ENCODE results near the gene ANKRD13B. TPM values are rescaled to one million over a fixed set of nuclear protein-coding genes. Genes with fewer than 3 reads are reported as not detected.

Gene ANKRD13B
- polyA plus RNA-seq, 4 donors: 6.1 to 19.1 (median 12.0) TPM

GRCh38 chr17:29579866-29580771, 12.8 kb upstream of the ANKRD13B start:
- no peak for DNase-seq (ENCODE audit: low read depth in 4 of 4, low spot score in 2 of 4)

DNA sequence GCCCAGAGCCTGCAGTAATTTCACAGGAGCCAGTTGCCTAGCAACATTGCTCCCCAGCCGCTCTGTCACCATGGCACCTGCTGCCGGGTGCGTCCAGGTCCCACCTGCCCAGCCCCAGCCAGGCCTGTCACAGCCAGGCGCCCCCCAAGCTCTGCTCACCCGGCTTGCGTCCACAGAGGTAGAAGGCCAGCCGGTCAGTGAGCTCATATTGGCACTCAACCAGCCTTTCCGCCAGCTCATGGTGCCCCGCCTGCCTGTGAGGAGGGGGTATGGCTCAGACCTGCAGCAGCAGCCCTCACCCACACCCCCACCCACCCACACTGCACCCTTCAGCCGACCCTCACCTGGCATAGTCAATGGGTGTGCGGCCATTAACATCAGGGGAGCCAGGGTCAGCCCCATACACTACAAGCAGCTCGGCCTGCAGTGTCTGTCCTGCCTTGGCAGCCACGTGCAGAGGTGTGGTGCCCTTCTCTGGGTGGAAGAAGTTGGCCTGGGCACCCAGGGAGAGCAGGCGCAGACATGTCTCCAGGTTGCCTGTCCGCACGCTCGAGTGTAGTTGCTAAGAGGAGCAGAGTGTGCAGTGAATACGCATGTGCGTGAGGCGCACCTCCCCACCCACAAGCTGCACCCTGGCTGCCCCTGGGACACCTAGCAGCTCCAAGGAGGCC, 11.2 kb upstream of the ANKRD13B start:
- no peak for DNase-seq (ENCODE audit: low read depth in 4 of 4, low spot score in 2 of 4)

GRCh38 chr17:29582254-29582765, 10.6 kb upstream of the ANKRD13B start:
- DNase-seq (ENCODE audit: low read depth in 4 of 4, low spot score in 2 of 4): no peak

- no peak for DNase-seq (ENCODE audit: low read depth in 4 of 4, low spot score in 2 of 4)
Observed at GRCh38 chr17:29582772-29583171, 10.2 kb upstream of the ANKRD13B start.

- DNase-seq (ENCODE audit: low read depth in 4 of 4, low spot score in 2 of 4): no peak
Observed at GRCh38 chr17:29583324-29584248, 9.3 kb upstream of the ANKRD13B start.

DNA sequence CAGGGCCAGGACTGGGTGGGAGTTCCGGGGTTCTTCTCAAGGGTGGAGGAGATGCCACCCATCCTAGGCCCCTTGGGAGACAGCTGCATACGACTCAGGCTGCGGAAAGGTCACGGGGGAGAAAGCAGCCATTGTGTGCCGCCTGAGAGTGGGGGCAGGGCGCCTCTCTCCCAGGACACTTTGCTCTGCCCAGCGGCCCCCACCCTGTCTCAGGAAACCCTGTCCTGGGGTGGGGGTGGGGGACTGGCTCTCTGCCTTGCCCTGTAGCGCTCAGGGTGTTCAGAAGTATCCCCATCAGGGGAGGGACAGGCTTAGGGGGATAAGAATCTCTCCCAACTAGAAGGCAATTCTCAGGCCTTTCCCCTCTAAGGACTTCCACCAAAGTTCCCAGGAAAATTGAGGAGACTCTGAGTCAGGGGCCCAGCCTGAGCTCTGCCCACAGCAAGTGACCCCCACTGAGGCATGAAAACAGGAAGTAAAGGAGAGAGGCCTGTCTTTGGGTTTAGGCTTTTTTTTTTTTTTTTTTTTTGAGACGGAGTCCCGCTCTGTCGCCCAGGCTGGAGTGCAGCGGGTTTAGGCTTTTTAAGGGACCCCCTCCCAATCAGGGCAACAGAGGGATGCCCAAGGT, 8.4 kb upstream of the ANKRD13B start:
- no peak for DNase-seq (ENCODE audit: low read depth in 4 of 4, low spot score in 2 of 4)

DNA sequence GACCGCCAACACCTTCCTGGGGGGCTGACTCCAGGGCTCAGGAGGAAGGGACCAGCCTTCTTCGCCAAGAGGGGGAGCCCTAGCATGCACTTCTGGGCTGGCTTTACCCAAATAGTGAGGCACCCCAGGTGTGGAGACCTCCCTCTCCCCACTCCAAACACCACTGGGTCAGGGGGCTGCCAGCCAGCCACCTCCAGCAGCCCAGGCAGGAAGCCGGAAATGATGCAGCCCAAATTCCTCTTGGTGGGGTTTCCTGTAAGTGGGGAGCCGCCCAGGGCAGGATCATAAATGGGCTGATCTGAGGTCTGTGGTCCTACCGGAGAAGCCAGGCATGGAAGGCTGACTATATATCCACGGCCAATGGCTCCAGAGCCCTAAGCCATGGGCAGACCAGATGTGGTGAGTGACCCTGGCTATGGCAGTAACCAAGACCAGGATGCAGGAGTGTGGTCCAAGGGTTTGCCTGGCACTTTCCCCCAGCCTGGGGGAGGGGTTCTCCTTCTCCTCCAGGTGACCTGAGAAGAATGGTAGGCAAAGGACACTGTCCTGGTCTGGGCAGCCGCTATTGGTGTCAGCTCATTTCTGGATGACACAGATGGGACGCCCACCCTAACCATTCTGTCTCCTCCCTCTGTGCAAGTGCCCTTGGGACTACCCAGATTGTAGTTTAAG, 7.7 kb upstream of the ANKRD13B start:
- no peak for DNase-seq (ENCODE audit: low read depth in 4 of 4, low spot score in 2 of 4)

- no peak for DNase-seq (ENCODE audit: low read depth in 4 of 4, low spot score in 2 of 4)
Observed at GRCh38 chr17:29586676-29587469, 6.1 kb upstream of the ANKRD13B start.

- no peak for DNase-seq (ENCODE audit: low read depth in 4 of 4, low spot score in 2 of 4)
Observed at GRCh38 chr17:29587591-29587990, 5.3 kb upstream of the ANKRD13B start.

DNA sequence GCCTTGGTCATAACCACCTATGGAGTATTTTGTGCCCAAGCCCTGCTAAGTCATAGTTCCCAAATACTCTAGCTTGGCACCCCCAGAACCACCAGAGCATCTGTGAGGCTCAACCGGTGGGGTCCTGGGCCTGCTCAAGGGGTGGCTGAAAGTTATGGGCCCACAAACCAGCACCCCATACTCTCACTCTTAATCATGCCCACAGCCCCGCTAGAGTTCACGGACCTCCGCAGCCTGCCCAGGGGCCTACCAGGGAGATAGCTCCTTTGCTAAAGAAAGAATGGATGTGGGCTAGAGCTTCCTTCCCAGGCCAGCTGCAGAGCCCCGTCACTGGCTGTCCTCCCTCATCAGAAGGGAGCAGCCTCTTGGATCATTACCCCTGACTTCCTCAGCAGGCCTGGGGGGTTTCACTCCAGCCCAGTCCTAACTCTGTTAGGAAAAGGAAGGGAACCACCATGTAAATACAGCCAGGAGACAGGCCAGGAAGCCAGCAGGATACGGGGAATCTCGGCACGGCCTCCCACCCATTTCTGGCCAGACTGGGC, 4.8 kb upstream of the ANKRD13B start:
- DNase-seq (ENCODE audit: low read depth in 4 of 4, low spot score in 2 of 4): no peak

DNA sequence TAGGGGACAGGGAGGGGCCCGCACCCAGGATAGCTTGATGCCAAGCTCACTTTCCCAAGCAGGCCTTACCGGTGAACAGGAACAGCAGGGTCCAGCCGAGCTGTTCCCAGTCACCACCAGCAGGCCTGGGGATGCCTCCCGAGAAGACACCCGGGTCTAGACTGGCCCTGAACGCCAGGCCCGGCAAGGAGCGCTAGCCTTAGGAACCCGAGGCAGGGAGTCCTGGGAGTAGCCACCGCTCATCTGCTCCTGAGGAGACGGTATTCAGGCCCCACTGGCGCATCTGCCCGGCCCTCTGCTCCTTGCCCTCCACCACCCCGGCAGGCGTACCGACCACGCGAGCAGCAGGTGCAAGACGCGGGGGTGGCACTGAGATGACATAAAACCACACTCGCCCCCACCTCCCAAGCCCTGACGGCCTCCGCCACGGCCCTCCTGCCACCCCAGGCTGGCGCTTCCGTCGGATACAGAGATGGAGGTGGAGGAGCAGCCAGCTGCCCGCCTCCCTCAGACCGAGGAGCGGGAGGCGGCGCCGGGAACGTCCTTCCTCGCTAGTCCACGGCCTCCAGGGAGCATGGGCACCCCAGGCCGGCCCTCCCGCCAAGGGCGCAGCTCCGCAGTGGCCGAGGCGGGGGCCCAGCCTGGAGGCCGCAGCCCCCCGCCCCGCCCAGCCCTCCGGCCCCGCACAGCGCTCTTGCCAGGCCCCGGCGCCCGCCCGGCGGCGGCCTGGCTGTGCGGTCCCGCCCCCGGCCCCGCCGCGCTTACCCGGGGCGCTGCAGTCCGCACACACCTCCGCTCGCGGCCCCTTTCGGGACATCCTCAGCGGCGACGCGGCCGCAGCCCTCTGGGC, 4.1 kb upstream of the ANKRD13B start:
- no peak for DNase-seq (ENCODE audit: low read depth in 4 of 4, low spot score in 2 of 4)

DNA sequence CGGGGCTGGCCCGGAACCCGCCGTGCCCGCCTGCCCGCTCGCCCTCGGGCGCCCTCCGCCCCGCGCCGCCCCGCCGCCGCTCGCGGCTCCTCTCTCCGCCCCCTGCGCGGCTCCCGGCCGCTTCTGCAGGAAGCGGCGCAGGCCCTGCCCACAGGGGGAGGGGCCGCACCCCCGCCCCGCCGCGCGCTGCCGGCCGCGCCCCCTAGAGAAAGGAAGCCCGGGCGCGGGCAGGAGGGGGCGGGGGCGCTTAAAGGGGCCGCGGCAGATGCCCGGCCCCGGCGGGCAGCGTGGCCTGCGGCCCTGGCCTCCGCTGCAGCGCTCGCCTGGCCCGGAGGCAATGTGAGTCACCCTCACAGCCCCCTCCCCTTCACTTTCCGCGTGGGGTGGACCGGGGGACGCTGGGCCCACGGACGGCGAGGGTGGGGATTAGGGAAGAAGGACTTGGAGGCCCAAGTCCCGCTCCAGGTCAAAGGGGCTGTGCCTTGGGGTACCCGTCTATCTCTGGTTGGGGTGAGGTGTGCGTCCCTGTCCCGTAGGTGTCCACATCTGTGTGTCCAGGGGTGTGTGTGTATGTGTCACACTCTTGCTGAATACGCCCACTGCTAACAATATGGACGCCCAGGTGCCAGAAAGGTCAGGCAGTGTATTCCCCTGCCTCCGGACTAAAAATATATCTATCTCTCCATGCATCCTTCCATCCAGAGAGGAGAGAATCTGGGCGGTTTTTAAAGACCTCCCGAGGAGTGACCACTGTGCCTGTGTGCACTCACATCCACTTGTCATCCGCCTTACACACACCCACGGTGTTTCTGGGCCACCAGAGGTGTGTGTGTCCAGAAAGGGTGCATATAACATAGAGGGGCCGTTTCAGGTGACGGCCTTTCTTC, 3.2 kb upstream of the ANKRD13B start, which contains the start of gene GIT1:
TSS of gene GIT1 (minus strand) at position 125 of the 887 bp plus-strand sequence. CDS start 270 bp downstream, outside the sequence.
- peak in 1 of 4 donors; percentile 78 for DNase-seq (ENCODE audit: low read depth in 4 of 4, low spot score in 2 of 4)

DNA sequence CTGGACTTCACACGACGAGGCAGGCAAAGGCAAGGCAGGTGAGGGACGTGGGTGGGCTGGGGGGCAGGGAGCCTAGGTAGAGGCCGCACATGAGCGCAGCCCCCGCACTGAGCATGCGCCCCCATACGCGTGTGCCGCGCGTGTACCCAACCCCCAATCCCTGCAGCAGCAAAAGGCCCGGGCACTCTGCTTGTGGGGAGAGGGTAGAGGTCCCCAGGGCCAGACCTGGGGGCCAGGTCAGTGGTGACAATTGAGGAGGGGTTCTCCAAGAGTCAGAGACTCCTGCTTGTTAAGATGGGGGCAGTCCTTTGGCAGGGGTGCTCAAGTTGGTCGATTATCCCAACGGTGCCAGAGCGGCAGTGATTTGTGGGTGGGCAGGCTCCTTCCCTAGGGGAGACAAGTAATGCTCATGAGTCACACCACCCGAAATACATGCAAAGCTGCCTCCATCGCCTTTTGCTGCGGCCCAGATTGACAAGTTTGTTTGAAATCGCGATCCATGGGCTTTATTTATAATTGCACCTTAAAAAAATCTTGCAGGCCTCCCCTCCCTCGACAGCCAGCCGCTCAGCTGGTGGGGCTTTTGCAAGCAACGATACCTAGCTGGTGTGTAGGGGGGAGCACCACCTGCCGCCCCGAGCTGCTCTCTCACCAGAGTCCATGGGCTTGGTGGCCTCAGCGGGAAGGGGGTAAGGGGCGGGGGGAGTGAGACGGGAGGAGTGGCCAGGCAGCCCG, 2.4 kb upstream of the ANKRD13B start:
- DNase-seq (ENCODE audit: low read depth in 4 of 4, low spot score in 2 of 4): no peak

- DNase-seq (ENCODE audit: low read depth in 4 of 4, low spot score in 2 of 4): no peak
Observed at GRCh38 chr17:29591146-29591736, 1.7 kb upstream of the ANKRD13B start.

Measured in left renal cortex interstitium (tissue), 4 donors.